Glomerular endothelial cell (primary cell): ENCODE measurements around the gene OR10H4. TPM values are rescaled to one million over a fixed set of nuclear protein-coding genes. Genes with fewer than 3 reads are reported as not detected.
"Not testable (repeated sequence)": the region's sequence is repeated elsewhere in the genome, so short reads cannot be mapped to it uniquely, and the experiment has no call there.

Experiments used
- DNase-seq: peaks from one replicate; pipeline ENCODE4 v3.0.0-alpha.2; 2011; ENCODE audit warnings: low read depth, low spot score; ENCODE audit errors: extremely low read depth
- total RNA-seq: library from RNA; depleted of rRNA; stranded (reverse); fragments of >200 nt; gene quantifications from 2 replicates; pipeline ENCODE4 v1.2.3, GENCODE V29; 2015

OR10H4 gene, protein sequence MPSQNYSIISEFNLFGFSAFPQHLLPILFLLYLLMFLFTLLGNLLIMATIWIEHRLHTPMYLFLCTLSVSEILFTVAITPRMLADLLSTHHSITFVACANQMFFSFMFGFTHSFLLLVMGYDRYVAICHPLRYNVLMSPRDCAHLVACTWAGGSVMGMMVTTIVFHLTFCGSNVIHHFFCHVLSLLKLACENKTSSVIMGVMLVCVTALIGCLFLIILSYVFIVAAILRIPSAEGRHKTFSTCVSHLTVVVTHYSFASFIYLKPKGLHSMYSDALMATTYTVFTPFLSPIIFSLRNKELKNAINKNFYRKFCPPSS
- total RNA-seq = not detected in 2 replicates

DNA sequence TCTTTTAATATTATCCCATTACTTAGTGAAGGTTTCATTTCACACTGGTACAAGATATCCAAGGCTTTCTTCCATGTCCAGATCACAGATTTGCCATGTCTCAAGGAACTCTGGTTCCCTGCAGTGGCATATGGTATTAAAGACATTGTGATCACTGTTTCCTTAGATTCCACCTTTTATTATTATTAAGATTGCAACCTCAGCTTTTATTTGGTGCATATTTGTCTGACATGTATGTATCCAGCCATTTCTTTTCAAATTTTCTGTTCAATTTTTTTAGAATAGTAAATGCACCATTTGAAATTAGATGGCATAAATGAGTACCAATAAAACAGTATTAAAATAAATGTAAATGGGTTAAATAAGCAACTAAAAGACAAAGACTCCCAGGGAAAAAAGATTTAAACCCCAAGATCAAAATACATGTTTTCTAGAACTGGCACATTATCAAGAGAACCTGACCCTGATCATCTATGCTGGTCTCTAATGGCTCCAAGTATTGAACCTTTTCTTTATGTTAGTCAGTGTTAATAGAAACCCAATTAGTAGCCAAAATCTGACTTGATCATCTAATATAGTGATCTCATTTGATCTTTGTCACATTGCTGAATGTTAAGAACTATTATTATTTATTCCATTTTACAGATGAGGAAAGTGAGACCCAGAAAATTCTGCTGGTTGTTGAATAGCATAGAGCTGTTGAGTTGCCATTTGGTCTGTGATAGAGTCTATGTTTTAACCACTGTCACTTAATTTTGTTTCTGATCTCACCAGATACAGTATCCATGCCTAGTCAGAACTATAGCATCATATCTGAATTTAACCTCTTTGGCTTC is at the start of gene OR10H4:
Gene OR10H4 (plus strand): TSS at position 786 of the 836 bp plus-strand sequence. CDS start 0 bp downstream, at position 786.
- DNase-seq = no peak

GRCh38 chr19:15899561-15899960 is 49.2 kb upstream of the OR10H4 start:
- not testable (repeated sequence) for DNase-seq

DNA sequence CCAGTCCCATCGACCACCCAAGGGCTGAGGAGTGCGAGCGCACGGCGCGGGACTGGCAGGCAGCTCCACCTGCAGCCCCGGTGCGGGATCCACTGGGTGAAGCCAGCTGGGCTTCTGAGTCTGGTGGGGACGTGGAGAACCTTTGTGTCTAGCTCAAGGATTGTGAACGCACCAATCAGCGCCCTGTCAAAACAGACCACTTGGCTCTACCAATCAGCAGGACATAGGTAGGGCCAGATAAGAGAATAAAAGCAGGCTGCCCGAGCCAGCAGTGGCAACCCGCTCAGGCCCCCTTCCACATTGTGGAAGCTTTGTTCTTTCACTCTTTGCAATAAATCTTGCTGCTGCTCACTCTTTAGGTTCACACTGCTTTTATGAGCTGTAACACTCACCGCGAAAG is 48.8 kb upstream of the OR10H4 start:
- not testable (repeated sequence) for DNase-seq

DNA sequence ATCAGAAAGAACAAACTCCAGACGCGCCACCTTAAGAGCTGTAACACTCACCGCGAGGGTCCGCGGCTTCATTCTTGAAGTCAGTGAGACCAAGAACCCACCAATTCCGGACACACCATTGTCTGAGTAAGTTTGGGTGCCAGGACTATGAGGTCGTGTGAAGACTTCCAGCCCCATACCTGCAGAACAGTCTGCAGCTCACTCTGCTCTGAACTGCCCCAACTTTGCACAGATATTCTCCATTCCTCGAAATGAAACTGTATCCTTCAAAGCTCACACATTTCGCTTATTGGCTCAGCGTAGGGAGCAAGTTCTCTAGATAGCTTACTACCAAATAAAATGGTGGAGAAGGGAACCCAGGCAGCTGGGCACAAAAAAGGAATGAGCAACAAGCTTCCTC is 48.3 kb upstream of the OR10H4 start:
- DNase-seq = no peak

GRCh38 chr19:15902254-15902653 is 46.6 kb upstream of the OR10H4 start:
- no peak for DNase-seq

GRCh38 chr19:15902898-15903297 is 45.9 kb upstream of the OR10H4 start:
- DNase-seq = not testable (repeated sequence)

DNA sequence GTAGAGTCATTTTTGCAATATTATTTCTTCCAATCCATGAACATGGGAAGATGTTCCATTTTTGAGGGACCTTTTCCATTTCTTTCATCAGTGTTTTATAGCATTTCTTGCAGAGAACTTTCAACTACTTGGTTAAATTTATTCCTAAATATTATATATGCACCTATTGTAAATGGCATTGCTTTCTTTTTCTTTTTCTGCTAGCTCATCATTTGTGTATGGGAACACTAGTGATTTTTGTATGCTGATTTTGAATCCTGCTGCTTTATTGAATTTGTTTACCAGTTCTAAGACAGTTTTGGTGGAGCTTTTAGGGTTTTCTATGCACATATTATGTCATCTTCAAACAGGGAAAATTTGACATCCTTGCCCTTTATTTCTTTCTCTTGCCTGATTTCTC is 43.8 kb upstream of the OR10H4 start:
- no peak for DNase-seq

GRCh38 chr19:15911599-15912235 is 37.1 kb upstream of the OR10H4 start:
- DNase-seq = no peak

GRCh38 chr19:15913384-15913783 is 35.4 kb upstream of the OR10H4 start:
- no peak for DNase-seq

DNA sequence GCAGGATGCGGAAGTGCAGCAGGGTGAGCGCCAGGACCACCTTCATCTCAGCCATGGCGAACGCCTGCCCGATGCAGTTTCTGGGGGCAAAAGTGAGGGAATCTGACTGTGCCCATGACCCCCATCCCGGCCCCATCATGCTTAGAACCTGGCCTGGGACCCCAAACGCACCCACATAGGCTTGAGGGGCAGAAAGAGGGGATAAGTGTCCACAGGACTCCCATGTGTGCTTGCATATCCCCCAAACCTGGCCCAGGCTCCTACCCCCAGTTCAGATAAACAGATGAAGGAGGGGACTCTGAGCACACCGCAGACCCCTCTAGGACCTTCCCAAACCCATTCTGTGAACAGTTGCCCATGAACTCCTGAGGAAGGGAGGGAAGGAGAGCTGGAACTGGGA is 35.0 kb upstream of the OR10H4 start:
- DNase-seq = no peak

GRCh38 chr19:15915109-15915508 is 33.7 kb upstream of the OR10H4 start:
- DNase-seq = no peak

DNA sequence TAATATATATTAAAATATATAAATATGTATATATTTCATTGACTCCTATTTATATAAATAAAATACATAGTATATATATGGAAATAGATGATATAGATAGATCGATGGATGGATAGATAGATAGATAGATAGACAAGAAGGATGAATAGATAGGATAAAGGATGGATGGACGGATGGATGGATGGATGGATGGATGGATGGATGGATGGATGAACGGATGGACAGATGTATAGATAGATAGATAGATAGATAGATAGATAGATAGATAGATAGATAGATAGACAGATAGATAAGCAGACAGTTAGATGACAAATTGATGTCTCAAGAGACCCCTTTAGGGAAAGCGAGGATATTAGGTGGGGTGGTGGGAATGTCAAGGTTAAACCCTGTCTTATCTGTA is 29.6 kb upstream of the OR10H4 start:
- DNase-seq = no peak

DNA sequence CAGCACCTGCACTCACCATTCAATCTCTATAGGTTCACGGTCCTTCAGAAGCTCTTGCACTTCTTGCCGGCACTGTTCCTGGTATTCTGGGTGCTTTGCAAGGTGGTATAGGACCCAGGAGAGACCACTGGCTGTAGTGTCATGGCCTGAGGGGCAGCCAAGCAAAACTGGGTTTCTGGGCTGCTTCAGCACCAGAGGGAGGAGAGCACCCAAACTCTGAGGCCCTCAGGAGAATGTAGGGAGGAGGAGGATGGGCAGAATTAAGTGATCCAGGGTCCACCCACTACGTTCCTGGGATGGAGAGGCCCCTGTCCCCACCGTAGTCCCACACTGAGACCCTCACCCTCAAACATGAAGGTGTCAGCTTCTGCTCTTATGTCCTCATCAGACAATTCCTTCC is 26.8 kb upstream of the OR10H4 start:
- DNase-seq = no peak

- DNase-seq = no peak
Measured at GRCh38 chr19:15923702-15924101, 25.1 kb upstream of the OR10H4 start.

DNA sequence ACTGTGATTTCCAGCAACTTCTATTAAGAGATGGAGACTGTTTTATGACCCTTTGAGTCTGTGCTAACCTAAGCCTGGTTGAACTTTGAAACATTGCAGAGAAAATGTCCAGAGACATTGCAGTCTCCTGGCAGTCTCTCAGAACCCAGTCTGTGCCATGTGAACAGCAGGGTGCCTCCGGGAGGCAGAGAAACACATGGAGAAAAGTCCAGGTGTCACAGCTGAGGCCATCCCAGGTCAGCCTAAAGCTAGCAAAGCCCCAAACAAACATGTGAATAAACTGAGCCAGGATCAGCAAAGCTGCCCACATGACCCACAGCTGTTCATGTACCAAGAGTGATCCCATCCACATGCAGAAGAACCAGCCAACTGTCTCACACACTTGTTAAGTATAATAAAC is 22.3 kb upstream of the OR10H4 start:
- no peak for DNase-seq

- DNase-seq = no peak
Measured at GRCh38 chr19:15928321-15928720, 20.5 kb upstream of the OR10H4 start.

DNA sequence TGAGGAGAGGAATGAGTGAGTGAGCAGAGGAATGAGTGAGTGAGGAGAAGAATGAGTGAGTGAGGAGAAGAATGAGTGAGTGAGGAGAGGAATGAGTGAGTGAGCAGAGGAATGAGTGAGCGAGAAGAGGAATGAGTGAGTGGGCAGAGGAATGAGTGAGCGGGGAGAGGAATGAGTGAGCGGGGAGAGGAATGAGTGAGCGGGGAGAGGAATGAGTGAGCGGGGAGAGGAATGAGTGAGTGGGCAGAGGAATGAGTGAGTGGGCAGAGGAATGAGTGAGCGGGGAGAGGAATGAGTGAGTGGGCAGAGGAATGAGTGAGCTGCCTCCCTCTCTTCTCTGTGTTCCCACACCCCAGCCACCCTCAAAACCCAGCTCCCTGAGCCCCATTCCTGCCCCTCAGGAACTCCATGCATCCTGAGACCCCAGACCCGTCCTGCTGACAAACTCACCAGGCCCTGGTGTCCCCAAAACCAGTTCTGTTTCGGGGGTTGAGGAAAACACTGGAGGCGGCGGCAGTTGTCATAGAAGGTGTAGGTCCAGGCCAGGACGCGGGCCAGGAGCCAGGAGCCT is 15.0 kb upstream of the OR10H4 start:
- not testable (repeated sequence) for DNase-seq

- no peak for DNase-seq
Measured at GRCh38 chr19:15934332-15935078, 14.3 kb upstream of the OR10H4 start, which contains the start of gene CYP4F11. Gene CYP4F11 (minus strand): TSS chr19:15934529. CDS start chr19:15934408, 121 bp downstream.

DNA sequence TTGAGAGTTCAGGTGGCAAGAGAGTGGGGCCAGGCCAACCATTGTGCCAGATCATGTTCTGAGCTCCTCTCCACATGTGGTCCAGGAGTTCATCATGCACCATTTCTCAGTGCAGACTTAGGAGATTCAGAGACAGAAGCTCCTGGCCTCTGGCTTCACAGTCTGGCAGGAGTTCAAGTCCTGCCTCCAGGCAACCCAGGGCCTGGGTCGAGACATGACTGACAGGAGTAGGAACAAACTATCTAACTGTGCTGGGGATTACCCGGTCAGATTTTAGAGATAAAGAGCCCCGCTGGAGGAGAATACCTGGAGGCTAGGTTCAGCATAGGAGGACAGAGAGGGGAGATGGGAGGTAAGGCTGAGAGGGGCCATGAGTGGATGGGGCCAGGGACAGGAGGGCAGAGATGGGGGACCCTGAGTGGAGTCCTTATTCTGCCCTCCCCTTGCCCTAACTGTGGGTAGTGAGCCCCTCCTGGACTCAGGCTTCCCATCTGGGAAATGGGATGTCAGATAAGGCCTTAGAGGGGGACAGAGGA is 13.6 kb upstream of the OR10H4 start:
- DNase-seq = no peak

- no peak for DNase-seq
Measured at GRCh38 chr19:15936173-15936572, 12.6 kb upstream of the OR10H4 start.
